GM12878 (cell line): ENCODE measurements around the gene MRPL20. TPM values are rescaled to one million over a fixed set of nuclear protein-coding genes. Genes with fewer than 3 reads are reported as not detected.

Experiments
- ATAC-seq: fragments of 200-7000 bp; cut with Tn5 transposase; 3 replicates; pipeline ENCODE4 v1.9.1; 2020; ENCODE audit warnings: mild to moderate bottlenecking, moderate library complexity
- BruUV-seq: library from RNA; stranded (reverse); fragments of 400-500 nt; replicated peaks from 2 replicates; lab custom pipeline; 2021; lab: Mats Ljungman, UMichigan
- CTCF ChIA-PET: fragments of 300-600 bp; sonication (Branson Sonifier 250); formaldehyde crosslinking; extraction: SDS; loops from one replicate; lab custom pipeline; 2021; ENCODE audit warnings: inconsistent platforms; lab: Yijun Ruan, JAX
- POLR2A ChIA-PET: fragments of 350-600 bp; formaldehyde crosslinking; extraction: SDS; loops from one replicate; lab custom pipeline; 2021; ENCODE audit warnings: inconsistent platforms; lab: Charles Lee
- RAD21 ChIA-PET: fragments of 300-600 bp; sonication (Branson Sonifier 250); formaldehyde crosslinking; loops from one replicate; lab custom pipeline; 2023; ENCODE audit warnings: antibody characterized with exemption; ENCODE audit not compliant: unreplicated experiment; lab: Charles Lee
- SMC1A ChIA-PET: fragments of 300-600 bp; sonication (Branson Sonifier 250); formaldehyde crosslinking; loops from one replicate; lab custom pipeline; 2023; ENCODE audit not compliant: unreplicated experiment, uncharacterized antibody; lab: Charles Lee
- DNase-seq: peaks from one replicate; pipeline ENCODE4 v3.0.0-alpha.2; 2011; ENCODE audit warnings: low read depth, low spot score
- FAIRE-seq: peaks from 3 replicates; lab custom pipeline; 2011; peaks lifted over from hg19 to GRCh38; lab: Jason Lieb, UNC
- H2AFZ ChIP-seq: 2 replicates; pipeline ENCODE4 v1.6.0; 2011; ENCODE audit warnings: low read depth, low read length, control low read depth; ENCODE audit not compliant: control insufficient read depth
- H3K27ac ChIP-seq: 2 replicates; pipeline ENCODE4 v1.5.1; 2011; ENCODE audit warnings: control low read depth; ENCODE audit not compliant: control insufficient read depth, insufficient read depth
- H3K27me3 ChIP-seq, 2 experiments: replicated peaks in 1 of 2; 2 replicates each; pipeline versions ENCODE4 v1.6.0 to v1.6.1; 2011; ENCODE audit warnings: low read length in 1 of 2; ENCODE audit not compliant: control insufficient read depth in 2 of 2, insufficient read depth in 2 of 2
- H3K36me3 ChIP-seq, 2 experiments: 2 replicates each; pipeline ENCODE4 v1.5.1; 2011; ENCODE audit warnings: low read length in 1 of 2; ENCODE audit not compliant: control insufficient read depth in 2 of 2, insufficient read depth in 2 of 2
- H3K4me1 ChIP-seq: 2 replicates; pipeline ENCODE4 v1.6.1; 2011; ENCODE audit warnings: mild to moderate bottlenecking, low read length, moderate library complexity, mixed read lengths; ENCODE audit not compliant: control insufficient read depth, insufficient read depth
- H3K4me2 ChIP-seq: 2 replicates; pipeline ENCODE4 v1.6.0; 2011; ENCODE audit warnings: control low read depth; ENCODE audit not compliant: control insufficient read depth, insufficient read depth
- H3K4me3 ChIP-seq: fragments of 200-600 bp; sonication (generic); 2 replicates; pipeline ENCODE4 v1.5.1; 2016
- H3K79me2 ChIP-seq: 2 replicates; pipeline ENCODE4 v1.6.0; 2011; ENCODE audit warnings: low read length; ENCODE audit not compliant: control insufficient read depth, insufficient read depth
- H3K9ac ChIP-seq: 2 replicates; pipeline ENCODE4 v1.8.0; 2011; ENCODE audit warnings: low read length, control low read depth, mixed read lengths; ENCODE audit not compliant: control insufficient read depth, insufficient read depth
- H3K9me3 ChIP-seq: replicated peaks from 3 replicates; pipeline ENCODE4 v1.5.1; 2011; ENCODE audit warnings: mild to moderate bottlenecking, low read length; ENCODE audit not compliant: control insufficient read depth, insufficient read depth
- H4K20me1 ChIP-seq: 2 replicates; pipeline ENCODE4 v1.6.0; 2011; ENCODE audit not compliant: control insufficient read depth, insufficient read depth
- USF1 ChIP-seq: IDR thresholded peaks from 2 replicates; pipeline ENCODE4 v1.6.1; 2011; ENCODE audit warnings: borderline replicate concordance, low read depth, mild to moderate bottlenecking, moderate library complexity, mixed read lengths, low read length; ENCODE audit not compliant: insufficient read depth; ENCODE audit errors: extremely low read length
- WGBS: methylation state at CpG from one replicate; pipeline ENCODE4 v1.1.6; 2016; ENCODE audit warnings: low lambda C conversion rate; ENCODE audit not compliant: insufficient replicate concordance, insufficient coverage; ENCODE audit errors: missing lambda C conversion rate; 5-methylcytosine and 5-hydroxymethylcytosine counted together
- in situ Hi-C: fragments of 300-500 bp; cut with MboI; formaldehyde crosslinking; loops from 9 replicates; pipeline ENCODE4 v1.14.3; 2018; ENCODE audit warnings: mixed read lengths
- intact Hi-C: fragments of 100-400 bp; cut with micrococcal nuclease; formaldehyde crosslinking; loops from one replicate; pipeline ENCODE4 v1.14.2; 2022; ENCODE audit not compliant: unreplicated experiment
- polyA plus RNA-seq, 11 experiments: library from polyadenylated mRNA; depleted of rRNA in 4 of 11; unstranded in 6 of 11; stranded (reverse) in 5 of 11; fragments of >200 nt; fragmentation: Nextera tagmentation in 4 of 11; fragmentation: Illumina TruSeq in 1 of 11; extraction: Ambion mirVana in 4 of 11; extraction: Trizol in 1 of 11; gene quantifications; 1 replicate in 1 of 11; 2 replicates in 10 of 11; pipeline versions ENCODE4 v1.2.1 to v1.2.3, GENCODE V29; 2011 to 2016; ENCODE audit warnings: inconsistent platforms in 2 of 11, missing spikeins in 2 of 11, low read depth in 1 of 11
- total RNA-seq, 4 experiments: library from RNA; depleted of rRNA in 3 of 4; stranded (reverse); fragments of >200 nt in 3 of 4; fragmentation: Illumina TruSeq in 1 of 4; extraction: Trizol in 1 of 4; gene quantifications; 2 replicates each; pipeline versions ENCODE4 v1.2.1 to v1.2.3, GENCODE V29; 2013 to 2021

The MRPL20 gene
- total and polyA plus RNA-seq, 10 of the 15 experiments (the other 5 are each of a cell fraction or from before 2014, with no cell fraction given): 129 to 525 (median 255) TPM

- no peak overlapping the region; the same call in 1 of the 2 replicates for H3K4me2 ChIP-seq
- no peaks in the 10 kb centered on the region for H3K36me3 ChIP-seq
- BruUV-seq: no TSS peak
- no peak overlapping the region for H3K27ac ChIP-seq
- FAIRE-seq (no peak), ATAC-seq (no peak), DNase-seq (no peak)
- TF ChIP-seq USF1: no peak
- intact Hi-C loops (no loop called here), in situ Hi-C loops (no loop called here)
- POLR2A ChIA-PET: interaction anchor here (0.6 to 1.7 kb wide), 8 partner anchors 16 to 328 kb away, joined by 3 to 10 read pairs (median 4); partner anchors contain the start of gene CCNL2
- no peak overlapping the region for H2AFZ ChIP-seq
- peaks cover 0 to 11% of the 10 kb centered on the region in 2 experiments; a peak in 3 of 4 replicates for H3K27me3 ChIP-seq
- H3K9ac ChIP-seq: no peak overlapping the region
- no peaks in the 10 kb centered on the region for H4K20me1 ChIP-seq
- no peaks in the 10 kb centered on the region for H3K9me3 ChIP-seq
- H3K79me2 ChIP-seq: no peaks in the 10 kb centered on the region
- H3K4me1 ChIP-seq: peaks cover 24% of the 10 kb centered on the region
- SMC1A ChIA-PET: interaction anchor here (0.9 to 1.3 kb wide), 4 partner anchors 24 to 65 kb away, joined by 3 to 4 read pairs (median 3); no protein-coding TSS in a partner anchor
- CTCF ChIA-PET: interaction anchor here (0.6 to 2.3 kb wide), 11 partner anchors 10 to 91 kb away, joined by 3 to 15 read pairs (median 6); no protein-coding TSS in a partner anchor
- WGBS: 71% methylated on average over 45 of the region's 45 CpGs
- H3K4me3 ChIP-seq: no peak overlapping the region
- RAD21 ChIA-PET: interaction anchor here (0.8 to 1.6 kb wide), 7 partner anchors 17 to 67 kb away, joined by 3 to 8 read pairs (median 4); partner anchors contain the start of gene AURKAIP1
These were observed 31.7 kb upstream of the MRPL20 start for GRCh38 chr1:1438531-1439381.
